GM12873 (cell line): ENCODE data around the gene TULP3.

Experiments
- CTCF ChIP-seq: IDR thresholded peaks from 2 replicates; pipeline ENCODE4 v1.5.1; 2012; ENCODE audit warnings: low read depth, mild to moderate bottlenecking, moderate library complexity, low read length, control low read depth; ENCODE audit not compliant: insufficient read depth; ENCODE audit errors: missing control alignments

The TULP3 gene

GRCh38 chr12:2879853-2880252, 10.8 kb upstream of the TULP3 start:
- TF ChIP-seq CTCF, result no peak

DNA sequence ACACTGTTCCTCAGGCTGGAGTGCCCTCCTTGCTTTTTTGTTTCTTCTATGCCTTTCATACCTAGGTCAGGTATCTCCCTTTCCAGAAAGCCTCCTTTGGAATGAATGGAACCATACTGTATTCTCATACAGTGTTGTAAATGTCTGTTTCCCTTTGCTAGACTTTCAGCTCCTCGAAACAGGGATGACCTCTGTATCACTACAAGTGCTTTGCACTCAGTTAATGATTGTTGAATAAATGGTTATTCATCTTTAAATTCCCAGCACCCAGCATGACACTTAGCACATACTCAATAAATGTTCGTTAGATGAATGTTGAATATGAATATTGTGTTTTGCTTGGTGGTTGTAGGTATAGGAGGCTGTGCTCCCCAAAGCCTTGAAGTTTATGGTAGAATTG, 5.9 kb upstream of the TULP3 start:
- TF ChIP-seq CTCF, result no peak

DNA sequence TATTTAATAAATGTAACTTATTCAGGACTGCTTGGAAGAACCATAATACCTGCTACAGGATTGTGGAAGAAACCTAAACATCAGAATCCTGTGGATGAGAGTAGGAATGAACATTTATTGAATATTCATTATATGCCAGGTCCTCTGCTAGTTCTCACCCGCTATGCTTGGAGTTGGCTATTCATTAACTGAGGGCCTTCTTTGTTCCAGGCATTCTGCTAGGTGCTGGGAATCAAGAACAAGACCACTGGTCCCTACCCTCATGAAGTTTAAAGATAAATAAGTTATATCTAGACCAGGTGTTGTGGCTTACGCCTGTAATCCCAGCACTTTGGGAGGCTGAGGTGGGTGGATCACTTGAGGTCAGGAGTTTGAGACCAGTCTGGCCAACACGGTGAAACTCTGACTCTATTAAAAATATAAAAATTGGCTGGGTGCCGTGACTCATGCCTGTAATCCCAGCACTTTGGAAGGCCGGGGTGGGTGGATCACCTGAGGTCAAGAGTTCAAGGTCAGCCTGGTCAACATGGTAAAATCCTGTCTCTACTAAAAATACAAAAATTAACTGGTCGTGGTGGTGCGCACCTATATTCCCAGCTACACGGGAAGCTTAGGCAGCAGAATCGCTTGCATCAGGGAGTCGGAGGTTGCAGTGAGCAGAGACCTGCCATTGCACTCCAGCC, 3.8 kb upstream of the TULP3 start:
- no peak for TF ChIP-seq CTCF

- no peak for TF ChIP-seq CTCF
Measured at GRCh38 chr12:2890001-2890387, 697 bp upstream of the TULP3 start.

- TF ChIP-seq CTCF, result no peak
Measured at GRCh38 chr12:2891240-2892053, 756 bp downstream of the TULP3 start.

DNA sequence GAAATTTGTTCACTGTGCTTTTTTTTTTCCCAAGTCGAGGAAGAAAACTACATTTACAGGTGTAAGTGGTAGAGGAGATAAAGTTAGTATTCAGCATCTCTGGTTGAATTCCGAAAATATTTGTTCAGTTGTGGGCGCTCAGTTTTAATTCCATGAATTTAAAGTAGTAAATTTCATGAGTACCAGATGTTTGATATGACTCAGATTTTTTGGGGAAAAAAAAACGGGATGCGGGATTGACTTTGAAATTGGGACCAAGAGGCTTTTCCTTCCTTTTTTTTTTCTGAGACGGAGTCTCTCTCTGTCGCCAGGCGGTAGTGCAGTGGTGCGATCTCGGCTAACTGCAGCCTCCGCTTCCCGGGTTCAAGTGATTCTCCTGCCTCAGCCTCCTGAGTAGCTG, 1.6 kb downstream of the TULP3 start:
- no peak for TF ChIP-seq CTCF

- no peak for TF ChIP-seq CTCF
Measured at GRCh38 chr12:2893007-2893406, 2.3 kb downstream of the TULP3 start.
